HG03469 (cell line): ENCODE results near the gene KCNK6.
A peak's percentile ranks its signal among the peaks of the same experiment; 100 is the strongest.
"Not testable (repeated sequence)": the region's sequence is repeated elsewhere in the genome, so short reads cannot be mapped to it uniquely, and the experiment has no call there.

Source experiments
- ATAC-seq: cut with Tn5 transposase; IDR thresholded peaks from one replicate; pipeline ENCODE4 v1.9.1; 2021; ENCODE audit warnings: mild to moderate bottlenecking, moderate library complexity, moderate number of reproducible peaks; ENCODE audit not compliant: unreplicated experiment

The KCNK6 gene

DNA sequence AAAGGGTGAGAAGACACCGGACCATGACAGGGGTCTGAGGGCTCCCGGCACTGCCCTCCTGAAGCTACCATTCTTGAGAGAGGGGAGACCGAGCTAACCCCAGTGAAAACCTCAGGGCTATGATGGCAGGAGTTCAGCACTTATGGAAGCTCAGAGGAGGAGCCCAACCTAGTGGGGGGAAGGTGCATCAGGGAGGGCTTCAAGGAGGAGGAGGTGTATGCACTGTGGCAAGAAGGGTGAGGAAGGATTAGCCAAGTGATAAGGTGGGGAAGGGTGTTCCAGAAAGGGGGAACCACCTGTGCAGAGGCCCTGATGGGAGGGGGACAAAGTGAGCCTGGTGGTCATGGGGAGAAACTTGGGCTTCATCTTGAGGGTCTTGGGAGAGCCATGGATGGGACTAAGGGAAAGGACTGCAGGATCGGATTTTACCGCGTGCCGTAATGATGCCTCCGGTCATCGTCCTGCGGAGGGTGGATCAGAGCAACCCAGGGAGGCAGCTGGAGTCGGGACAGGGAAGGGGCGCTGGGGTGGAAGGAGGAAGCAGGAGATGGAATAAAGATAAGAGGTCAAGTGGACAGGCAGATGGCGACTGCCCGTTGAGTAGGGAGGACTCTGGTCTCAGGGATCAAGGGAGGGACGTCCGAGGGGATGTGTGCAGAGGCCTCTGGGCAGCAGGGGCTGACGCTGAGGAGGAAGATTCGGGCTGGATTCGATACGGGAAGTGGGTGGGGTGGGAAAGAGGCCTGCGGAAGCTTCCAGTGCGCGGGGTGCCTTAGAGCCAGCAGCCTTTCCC is 41.4 kb downstream of the KCNK6 start:
- ATAC-seq, result no peak

DNA sequence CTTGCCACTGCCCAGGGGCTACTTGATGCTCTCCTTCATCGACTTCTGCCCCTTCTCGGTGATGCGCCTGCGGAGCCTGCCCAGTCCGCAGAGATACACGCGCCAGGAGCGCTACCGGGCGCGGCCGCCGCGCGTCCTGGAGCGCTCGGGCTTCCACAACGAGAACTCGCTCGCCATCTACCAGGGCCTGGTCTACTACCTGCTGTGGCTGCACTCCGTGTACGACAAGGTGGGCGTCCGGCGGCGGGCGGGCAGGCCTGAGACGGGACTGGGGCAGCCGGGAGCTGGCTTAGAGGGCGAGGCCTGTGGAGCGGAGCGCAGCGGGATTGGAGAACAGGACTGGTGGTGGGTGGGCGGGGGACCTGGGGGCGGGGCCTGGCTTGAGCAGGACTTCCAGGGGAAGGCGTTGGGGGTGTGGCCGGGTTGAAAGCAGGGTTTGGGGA is 42.0 kb downstream of the KCNK6 start:
- no peak for ATAC-seq

DNA sequence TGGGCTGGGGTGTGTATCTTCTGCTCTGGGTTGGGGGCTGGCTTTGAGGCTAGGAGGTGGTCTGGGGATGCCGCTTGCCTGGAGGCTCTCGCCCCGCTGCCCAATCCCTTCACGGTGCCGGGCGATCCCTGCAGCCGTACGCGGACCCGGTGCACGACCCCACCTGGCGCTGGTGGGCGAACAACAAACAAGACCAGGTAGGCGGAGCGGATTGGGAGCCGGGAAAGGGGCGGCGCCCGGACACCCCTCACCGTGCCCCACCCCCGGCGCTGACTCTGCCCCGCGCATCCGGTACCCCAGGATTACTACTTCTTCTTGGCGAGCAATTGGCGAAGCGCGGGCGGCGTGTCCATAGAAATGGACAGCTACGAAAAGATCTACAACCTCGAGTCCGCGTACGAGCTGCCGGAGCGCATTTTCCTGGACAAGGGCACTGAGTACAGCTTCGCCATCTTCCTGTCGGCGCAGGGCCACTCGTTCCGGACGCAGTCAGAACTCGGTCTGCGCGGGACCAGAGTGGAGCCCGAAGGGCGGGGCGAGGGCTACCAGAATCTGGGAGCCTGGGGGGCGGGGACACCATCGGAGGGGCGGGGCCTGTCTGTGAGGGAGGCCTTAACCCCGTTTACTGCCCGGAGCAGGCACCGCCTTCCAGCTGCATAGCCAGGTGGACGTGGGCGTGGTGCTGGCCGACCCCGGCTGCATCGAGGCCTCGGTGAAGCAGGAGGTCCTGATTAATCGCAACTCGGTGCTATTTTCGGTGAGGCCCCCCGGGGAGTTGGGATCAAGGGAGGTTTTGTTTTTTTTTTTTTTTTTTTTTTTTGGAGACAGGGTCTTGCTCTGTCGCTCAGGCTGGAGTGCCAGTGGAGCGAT is 42.7 kb downstream of the KCNK6 start:
- no peak for ATAC-seq

DNA sequence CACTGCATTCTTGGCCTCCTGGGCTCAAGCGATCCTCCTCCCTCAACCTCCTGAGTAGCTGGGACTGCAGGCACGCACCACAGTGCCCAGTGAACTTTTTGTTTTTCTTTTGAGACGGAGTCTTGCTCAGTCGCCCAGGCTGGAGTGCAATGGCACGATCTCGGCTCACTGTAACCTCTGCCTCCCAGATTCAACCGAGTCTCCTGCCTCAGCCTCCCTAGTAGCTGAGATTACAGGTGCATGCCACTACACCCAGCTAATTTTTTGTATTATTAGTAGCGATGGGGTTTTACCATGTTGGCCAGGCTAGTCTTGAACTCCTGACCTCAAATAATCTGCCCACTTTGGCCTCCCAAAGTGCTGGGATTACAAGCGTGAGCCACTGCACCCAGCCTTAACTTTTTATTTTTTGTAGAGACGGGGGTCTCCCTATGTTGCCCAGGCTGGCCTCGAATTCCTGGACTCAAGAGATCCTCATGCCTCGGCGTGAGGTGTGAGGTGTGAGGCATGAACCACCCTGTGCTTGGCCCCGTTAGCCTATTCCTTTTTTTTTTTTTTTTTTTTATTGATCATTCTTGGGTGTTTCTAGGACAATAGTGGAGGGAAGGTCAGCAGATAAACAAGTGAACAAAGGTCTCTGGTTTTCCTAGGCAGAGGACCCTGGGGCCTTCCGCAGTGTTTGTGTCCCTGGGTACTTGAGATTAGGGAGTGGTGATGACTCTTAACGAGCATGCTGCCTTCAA is 43.5 kb downstream of the KCNK6 start:
- not testable (repeated sequence) for ATAC-seq

DNA sequence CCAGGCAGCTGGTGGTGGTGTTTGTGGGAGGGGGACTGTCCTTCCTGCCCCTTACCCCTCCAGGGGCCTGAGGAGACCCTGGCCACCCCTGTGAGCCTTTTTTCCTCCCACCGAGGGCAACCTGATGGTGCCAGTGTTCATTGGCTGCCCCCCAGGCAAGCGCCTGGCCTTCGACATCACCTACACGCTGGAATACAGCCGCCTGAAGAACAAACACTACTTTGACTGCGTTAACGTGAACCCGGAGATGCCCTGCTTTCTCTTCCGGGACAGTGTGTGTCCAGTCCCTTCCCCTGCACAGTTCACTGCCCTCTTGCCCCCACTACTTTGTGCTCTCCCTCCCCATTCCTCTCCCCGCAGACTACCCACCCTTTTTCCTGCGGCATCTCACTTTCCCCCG is 47.4 kb downstream of the KCNK6 start:
- ATAC-seq, result no peak

DNA sequence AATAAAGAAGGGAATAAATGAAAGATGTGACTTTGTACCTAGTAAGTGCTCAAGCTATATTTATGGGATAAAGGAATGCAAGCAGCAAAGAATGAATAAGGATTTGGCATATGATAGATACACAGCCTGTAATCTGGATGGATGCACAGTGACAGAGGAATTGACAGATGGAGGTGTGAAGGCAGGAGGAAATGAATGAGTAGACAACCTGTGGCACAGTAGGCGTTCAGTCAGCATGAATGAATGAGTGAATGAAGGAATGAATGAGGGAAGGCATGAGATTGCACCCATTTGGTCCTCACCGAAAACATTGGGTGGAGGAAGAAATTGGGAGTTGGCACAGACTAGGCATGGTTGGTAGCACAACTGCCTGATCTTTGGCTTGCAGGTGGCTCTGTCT is 49.9 kb downstream of the KCNK6 start:
- ATAC-seq, result no peak

DNA sequence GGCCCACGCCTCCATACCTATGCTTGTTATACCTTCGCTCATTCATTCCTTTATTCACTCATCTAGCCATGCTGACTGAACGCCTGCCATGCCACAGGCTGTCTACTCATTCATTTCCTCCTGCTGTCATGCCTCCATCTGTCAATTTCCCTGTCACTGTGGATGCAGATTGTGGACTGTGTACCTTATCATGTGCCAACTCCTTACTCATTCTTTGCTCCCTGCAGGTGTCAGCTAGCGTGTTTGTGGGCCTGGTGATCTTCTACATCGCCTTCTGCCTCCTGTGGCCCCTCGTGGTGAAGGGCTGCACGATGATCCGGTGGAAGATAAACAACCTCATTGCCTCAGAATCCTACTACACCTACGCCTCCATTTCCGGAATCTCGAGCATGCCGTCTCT is 50.7 kb downstream of the KCNK6 start:
- no peak for ATAC-seq

DNA sequence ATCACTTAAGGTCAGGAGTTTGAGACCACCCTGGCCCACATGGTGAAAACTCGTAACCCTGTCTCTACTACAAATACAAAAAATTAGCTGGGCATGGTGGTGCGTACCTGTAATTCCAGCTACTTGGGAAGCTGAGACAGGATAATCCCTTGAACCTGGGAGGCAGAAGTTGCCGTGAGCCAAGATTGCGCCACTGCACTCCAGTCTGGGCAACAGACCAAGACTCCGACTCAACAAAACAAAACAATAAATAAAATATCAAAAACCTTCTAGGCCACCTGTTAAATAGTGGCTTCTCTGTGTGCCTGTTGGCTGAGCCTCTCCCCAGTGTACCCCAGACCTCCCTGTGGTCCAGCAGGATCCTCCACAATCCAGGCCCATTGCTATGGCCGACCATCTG is 51.4 kb downstream of the KCNK6 start:
- ATAC-seq, result no peak

DNA sequence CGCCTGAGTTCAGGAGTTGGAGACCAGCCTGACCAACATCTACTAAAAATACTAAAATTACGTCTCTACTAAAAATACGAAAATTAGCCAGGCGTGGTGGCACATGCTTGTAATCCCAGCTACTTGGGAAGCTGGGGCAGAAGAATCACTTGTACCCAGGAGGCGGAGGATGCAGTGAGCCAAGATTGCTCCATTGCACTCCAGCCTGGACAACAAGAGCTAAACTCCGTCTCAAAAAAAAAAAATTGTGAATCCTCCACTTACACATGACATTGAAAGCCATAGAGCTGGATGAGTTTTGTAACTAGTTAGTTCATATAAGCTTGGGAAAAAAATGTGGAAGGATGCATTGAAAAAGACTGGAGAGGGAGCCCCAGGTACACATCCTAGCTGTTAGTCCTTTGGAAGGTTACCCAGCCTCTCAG is 54.3 kb downstream of the KCNK6 start:
- ATAC-seq, result no peak

DNA sequence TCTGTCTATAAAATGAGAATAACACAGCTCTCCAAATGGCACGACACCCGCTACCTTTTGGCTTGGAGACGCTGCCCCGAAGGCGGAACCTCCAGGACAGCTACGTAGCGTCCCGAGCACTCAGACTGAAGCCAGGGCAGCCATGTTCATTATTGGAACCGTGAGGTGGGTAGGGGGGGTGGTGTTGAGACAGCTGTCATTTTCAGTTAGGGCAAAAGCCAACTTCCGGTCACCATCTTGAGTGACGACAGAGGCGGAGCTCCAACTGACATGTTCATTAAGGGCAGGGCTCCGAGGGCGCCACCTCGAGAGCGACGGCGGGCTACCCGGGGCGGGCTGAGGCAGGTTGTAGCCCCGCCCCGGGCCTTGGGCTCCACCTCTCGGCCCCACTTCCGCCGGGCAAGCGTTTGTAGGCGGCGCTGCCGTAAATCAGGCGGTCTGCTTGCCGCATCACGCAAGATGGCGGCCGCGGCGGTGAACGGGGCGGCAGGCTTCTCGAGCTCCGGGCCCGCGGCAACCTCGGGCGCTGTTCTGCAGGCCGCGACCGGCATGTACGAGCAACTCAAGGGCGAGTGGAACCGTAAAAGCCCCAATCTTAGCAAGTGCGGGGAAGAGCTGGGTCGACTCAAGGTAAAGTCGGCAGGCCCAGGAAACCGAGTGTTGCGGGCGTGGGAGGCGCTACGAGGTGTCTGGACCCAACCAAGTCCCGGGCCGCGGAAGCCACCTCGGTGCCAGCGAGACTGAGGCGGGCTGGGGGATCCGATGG is 54.9 kb downstream of the KCNK6 start, which contains the start of gene PSMD8:
PSMD8 (plus strand) TSS at position 240 of the 766 bp plus-strand sequence; CDS start at position 271, 31 bp downstream.
- peak; percentile 85 for ATAC-seq

DNA sequence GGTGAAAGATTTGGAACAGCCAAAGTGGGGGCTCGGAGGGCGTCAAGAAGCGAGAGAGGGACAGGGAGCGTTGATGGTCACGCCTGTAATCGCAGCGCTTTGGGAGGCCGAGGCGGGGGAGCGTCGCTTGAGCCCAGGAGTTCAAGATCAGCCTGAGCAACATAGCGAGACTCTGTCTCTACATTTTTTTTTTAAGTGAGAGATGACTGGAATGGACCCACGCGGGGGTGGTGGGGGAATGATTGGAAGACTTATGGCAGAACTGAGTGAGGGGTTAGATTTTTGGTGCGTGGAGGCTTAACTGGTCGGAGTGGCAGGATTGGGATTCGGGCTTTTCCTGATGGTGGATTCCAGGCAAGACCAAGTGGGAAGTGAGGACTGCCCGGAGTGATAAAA is 55.5 kb downstream of the KCNK6 start:
- ATAC-seq, result no peak

DNA sequence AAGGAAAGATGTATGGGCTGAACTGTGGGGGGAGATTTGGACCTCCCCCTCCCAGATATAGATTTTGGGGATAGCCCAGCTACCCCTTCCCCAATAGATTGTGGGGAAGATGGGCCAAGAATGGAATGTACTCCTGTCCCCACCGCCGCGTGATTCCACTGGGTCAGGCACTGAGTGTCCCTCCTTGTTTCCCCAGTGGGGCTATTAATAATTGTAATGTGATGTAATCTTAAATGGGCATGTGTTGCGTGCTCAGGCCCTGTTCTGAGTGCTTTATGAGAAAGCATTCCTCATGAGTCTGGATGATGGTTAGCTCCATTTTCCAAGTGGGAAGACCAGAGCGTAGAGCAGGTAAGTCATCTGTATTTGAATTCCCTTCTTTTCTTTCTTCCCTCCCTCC is 56.1 kb downstream of the KCNK6 start:
- ATAC-seq, result no peak

DNA sequence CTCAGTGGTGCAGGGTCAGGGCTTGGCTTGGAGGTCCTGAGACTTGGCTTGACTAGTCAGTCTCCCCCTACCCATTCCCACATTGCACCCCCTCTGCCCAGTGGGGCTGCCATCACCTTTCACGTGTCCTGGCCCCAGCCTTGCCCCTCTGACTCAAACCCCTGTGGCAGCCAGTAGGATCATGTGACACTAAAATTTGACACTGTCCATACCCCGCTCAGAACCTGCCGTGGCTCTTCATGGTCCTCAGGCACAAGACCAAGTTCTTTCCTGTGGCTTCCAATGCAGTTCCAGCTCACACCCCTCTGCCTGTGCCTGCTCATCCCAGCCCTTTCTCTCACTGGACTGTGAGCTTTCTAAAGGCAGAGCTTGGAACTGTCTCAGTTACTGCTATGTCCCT is 56.9 kb downstream of the KCNK6 start:
- ATAC-seq, result no peak

DNA sequence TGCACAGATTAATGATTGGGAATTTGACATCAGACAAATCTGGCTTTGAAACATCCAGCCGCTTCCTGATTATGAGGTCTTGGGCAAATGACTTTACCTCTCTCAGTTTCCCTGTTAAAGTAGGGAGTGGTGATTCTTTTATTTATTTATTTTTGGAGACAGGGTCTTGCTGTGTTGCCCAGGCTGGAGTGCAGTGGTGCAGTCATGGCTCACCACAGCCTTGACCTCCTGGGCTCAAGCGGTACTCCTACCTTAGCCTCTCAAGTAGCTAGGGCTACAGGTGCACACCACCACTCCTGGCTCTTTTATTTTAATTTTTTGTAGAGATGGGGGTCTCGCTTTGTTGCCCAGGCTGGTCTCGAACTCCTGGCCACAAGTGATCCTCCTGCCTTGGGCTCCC is 57.4 kb downstream of the KCNK6 start:
- no peak for ATAC-seq

DNA sequence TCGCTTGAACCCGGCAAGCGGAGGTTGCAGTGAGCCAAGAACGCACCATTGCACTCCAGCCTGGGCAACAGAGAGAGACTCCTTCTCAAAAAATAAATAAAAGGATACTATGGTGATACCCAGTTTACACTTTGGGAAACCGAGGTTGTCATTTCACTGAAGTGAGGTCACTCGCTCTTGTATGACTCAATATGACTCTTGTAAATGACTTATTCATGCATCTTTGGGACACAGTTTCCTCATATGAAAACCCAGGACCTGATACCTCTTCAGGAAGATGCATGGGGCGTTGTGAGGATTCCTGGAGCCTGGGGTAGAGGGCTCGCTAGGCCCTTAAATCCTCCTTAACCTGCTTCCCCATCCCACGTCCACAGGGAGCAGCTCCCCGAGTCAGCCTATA is 59.2 kb downstream of the KCNK6 start:
- ATAC-seq, result no peak

DNA sequence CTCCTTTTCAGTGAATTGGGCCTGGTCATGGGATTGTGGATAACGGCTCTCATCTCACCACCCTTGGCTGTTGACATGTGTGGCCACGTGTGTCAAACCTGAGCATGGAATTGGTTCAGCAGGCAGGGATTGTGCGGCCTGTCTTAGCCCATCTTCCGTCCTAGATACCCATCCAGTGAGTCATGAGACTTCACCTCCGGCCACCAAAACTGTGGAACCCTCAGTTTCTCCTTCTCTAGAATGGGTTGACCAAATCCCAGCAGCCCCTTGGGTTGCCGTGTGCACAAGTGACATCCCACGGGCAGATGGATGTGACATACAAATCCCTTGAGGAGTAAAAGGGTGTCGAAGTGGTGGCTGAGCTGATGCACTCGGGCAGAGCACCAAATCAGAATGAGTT is 61.5 kb downstream of the KCNK6 start:
- no peak for ATAC-seq
